ACHN (cell line): ENCODE measurements around the gene CLCA2.

Experiments
- DNase-seq: peaks from one replicate; pipeline ENCODE4 v3.0.0-alpha.2; 2015
- in situ Hi-C: cut with HindIII; loops from 2 replicates; pipeline ENCODE4 v1.10.0; 2017; ENCODE audit warnings: low sequenced_read_pairs, low pct_ligation_motif_present, low pct_unique_long_range_greater_than_20kb

Gene CLCA2, protein sequence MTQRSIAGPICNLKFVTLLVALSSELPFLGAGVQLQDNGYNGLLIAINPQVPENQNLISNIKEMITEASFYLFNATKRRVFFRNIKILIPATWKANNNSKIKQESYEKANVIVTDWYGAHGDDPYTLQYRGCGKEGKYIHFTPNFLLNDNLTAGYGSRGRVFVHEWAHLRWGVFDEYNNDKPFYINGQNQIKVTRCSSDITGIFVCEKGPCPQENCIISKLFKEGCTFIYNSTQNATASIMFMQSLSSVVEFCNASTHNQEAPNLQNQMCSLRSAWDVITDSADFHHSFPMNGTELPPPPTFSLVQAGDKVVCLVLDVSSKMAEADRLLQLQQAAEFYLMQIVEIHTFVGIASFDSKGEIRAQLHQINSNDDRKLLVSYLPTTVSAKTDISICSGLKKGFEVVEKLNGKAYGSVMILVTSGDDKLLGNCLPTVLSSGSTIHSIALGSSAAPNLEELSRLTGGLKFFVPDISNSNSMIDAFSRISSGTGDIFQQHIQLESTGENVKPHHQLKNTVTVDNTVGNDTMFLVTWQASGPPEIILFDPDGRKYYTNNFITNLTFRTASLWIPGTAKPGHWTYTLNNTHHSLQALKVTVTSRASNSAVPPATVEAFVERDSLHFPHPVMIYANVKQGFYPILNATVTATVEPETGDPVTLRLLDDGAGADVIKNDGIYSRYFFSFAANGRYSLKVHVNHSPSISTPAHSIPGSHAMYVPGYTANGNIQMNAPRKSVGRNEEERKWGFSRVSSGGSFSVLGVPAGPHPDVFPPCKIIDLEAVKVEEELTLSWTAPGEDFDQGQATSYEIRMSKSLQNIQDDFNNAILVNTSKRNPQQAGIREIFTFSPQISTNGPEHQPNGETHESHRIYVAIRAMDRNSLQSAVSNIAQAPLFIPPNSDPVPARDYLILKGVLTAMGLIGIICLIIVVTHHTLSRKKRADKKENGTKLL

DNA sequence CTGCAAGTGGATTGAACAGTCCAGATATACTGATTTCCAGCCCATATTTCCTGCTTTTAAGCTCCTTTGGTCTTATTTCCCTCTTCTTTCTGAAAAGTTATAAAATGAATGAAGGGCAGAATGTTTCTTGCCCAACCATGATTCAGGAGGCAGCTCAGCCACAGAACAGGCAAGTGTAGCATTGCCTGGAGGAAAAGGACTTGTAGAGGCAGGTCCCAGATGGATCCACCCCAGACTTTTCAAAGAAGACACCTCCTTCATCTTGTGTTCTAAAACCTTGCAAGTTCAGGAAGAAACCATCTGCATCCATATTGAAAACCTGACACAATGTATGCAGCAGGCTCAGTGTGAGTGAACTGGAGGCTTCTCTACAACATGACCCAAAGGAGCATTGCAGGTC lies at the start of gene CLCA2:
Gene CLCA2, plus strand, starts transcription at position 299 of the 400 bp plus-strand sequence. Its CDS starts 77 bp downstream, at position 376.
- in situ Hi-C loops = no loop called here

DNA sequence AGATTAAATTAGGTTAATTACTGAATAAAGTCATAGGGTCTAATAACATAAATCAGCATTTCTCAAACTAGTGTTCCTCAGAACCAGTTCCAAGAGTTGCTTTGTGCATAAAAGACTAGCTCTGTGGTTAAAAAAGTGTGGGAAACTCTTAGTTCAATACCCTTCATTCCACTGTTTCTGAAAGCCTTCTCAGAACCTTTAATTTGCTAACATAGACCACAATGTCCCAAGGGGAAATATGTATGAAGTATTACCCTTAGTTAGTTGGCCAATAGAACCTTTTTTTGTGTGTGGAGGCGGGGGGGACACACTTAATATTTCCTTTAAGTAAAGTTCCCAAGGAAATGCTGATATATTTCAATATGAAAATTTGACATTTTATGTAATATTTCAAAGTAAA lies 48.3 kb upstream of the CLCA2 start:
- in situ Hi-C loops = no loop called here
- no peak for DNase-seq

More for the DNA sequence above, at the start of gene CLCA2:
- DNase-seq = no peak

DNA sequence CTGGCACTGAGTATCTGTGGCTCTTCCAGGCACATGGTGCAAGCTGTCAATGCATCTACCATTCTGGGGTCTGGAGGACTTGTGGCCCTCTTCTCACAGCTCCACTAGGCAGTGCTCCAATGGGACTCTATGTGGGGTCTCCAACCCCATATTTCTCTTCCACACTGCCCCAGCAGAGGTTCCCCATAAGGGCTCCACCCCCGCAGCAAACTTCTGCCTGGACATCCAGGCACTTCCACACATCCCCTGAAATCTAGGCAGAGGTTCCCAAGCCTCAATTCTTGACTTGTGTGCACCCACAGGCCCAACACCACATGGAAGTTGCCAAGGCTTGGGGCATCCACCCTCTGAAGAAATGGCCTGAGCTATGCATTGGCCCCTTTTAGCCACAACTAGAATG lies 46.6 kb upstream of the CLCA2 start:
- in situ Hi-C loops = no loop called here
- peak; percentile 7 for DNase-seq

DNA sequence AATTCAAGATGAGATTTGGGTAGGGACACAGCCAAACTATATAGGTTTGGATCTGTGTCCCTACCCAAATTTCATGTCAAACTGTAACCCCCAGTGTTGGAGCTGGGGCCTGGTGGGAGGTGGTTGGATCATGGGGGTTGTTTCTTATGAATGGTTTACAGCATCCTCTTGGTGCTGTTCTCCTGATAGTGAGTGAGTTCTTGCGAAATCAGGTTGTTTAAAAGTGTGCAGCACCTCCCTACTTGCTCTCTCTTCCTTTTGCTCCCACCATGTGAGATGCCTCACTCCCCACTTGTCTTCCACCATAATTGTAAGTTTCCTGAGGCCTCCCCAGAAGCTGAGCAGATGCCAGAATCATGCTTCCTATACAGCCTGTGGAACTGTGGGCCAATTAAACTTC lies 45.2 kb upstream of the CLCA2 start:
- in situ Hi-C loops = no loop called here
- no peak for DNase-seq

DNA sequence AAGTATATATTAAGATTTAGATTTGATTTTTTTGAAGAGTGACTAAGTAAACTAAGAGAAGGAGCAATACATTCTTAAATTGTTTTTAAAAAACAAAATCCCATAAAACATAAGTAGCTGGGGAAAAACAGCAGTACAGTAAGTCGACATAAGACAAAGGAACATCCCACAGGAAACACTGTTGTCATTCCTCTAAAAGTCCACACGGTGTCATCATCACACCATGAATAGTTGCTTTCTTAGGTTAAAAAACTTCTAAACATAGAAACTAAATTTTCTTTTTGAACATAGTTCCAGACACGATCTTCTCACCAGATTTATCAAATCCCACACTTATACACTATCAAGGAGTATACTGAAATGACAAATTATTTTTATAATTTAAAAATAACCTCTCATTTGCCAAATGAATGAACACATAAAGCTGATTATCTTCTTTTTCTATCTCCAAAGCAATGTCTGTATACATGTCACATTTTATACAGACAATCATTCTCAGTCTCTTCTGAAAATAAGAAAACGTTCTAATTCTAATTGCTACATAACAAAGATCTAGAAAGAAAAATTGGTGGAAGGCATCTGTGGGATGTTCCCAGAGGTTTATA lies 43.6 kb upstream of the CLCA2 start:
- peak; percentile 62 for DNase-seq
- in situ Hi-C loops = no loop called here

DNA sequence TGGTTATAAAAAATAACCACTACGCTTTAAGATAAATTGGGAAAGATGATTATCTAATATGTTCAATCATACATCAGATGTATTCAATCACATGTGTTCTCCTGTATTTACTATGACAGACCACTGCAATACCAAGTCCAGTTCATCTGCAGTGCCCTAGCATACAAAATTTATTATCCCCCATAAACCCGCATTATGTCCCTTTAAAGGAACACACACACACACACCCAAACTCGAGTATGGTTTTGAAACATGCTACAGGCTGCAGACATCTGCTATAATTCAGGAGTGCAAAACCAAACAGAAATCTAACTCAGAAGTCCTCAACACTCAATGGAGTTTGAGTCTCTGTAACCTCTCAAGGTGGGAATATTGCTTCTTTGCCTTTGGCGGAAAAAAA lies 42.7 kb upstream of the CLCA2 start:
- in situ Hi-C loops = no loop called here
- no peak for DNase-seq

DNA sequence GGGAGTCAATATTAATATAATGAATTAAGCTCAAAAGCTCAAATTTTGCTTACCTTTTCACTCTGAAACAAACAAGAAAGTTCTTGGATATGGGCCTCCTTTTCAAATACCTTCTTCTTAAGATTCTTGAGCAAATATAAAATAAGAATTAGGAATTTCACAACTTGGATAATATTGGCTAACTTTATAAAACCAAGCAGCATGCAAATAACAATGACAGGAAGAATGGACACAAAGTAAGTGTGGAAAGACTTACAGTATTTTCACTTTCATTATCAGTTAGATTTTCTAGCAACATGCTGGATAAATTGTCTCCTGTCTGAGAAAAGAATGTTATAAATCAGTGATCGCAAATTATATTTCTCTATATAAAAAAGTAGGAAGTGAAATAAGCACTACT lies 41.1 kb upstream of the CLCA2 start:
- DNase-seq = peak; percentile 12
- in situ Hi-C loops = no loop called here

DNA sequence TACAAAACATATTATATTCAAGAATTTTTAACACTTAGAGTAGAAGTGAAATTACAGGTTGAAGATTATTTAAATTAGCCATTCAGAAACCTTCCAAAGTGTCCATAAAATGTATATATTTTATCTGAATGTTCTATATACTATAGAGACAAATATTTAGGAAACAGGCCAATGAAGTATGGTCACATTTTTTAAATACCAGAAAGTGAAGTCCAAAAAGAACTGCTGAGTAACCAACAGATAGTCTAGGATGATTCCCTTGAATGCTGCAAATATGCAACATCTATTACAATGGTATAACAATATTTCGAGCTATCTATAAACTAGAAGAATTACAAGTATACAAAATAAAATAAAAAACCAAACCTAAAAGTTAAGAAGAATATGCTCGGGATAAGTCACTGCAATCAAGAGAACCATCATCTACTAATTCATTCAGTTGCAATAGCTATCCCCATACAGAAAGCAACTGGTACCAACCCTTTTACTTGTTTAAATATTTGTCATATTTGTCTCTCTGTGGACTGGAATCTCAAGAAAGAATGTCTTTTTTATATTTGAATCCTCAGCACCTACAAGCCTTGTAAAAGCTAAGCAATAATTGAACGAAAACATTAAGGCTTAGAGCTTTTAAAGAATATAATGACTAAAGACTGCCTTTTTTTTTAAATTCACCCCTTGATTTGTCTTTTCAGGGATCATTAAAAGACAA lies 35.9 kb upstream of the CLCA2 start:
- in situ Hi-C loops = no loop called here
- no peak for DNase-seq

DNA sequence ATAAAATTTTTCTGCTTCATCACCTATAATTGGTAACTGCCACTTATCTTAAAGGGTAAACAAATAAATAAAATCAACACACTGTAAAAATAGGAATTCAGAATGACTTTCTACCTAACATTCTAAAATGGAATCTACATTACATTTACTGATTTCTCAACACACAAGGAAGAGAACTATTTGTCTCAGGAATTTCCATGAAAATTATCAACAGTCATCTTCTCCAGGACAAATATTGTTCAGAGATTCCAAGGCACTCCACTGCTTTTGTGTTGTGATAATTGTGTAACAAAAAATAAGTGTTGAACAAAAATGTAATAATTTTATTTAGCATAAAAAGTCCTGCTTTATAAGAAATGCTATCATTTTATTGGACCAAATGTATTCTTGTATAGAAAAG lies 35.2 kb upstream of the CLCA2 start:
- DNase-seq = no peak
- in situ Hi-C loops = no loop called here

DNA sequence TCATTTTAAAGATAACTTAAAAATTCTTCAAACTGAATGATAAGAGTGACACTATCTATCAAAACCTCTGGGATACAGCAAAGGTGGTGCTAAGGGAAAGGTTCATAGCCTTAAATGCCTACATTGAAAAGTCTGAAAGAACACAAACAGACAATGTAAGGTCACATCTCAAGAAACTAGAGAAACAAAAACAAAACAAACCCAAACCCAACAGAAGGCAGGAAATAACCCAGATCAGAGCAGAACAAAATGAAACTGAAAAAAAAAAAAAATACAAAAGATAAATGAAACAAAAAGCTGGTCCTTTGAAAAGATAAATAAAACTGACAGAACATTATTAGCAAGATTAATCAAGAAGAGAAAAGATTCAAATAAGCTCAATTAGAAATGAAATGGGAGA lies 34.7 kb upstream of the CLCA2 start:
- DNase-seq = no peak
- in situ Hi-C loops = no loop called here

DNA sequence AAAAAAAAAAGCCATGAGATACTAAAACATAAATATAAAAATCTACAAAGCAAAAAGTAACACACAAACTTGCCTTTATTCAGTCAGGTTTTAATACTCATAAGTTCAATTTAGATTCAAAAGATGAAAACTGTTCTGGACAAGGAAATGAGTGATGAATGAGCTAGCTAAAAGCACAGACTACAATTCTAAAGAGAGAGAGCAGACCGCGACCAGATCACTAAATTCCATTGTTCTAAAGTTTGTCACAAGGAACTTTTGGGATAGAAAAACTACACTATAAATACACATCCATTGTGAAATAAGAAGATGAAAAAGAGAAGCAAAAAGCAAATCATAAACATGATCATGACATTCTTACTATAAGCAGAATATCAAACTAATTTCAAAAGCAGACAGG lies 29.6 kb upstream of the CLCA2 start:
- DNase-seq = no peak
- in situ Hi-C loops = no loop called here

DNA sequence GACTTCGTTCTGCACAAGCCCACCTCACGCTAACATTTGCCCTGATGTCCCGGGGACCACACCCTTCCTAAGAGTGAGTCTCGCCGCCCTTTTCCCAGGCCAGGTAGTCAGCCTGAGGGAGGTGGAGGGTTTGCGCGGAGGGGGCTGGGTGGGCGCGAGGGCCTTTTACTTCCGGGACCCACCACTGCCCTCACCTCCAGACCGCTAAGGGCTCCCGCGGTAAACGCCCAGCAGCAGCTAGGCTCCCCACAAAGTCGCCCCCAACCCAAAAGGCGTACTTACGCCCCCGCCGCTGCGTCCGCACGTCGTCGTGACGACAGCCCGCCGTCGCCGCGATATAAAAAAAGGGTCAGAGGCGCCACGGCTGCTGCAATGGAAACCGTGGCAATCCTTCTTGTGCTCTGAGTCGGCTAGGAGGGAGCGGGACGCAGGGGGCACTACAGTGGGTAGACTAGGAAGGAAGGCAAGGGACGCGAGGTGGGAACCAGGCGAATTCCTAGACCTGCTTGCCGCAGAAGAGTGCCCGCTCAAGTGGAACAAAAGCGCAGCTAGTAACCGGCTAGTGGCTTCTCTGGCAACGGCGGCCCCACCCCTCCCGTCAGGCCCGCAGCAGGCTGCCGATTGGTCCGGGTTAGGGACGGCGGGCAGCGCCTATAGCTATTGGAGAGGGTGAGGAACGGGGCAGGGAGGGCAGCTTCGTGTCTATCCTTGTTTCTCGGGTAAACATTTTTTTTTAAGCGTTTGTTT lies 28.0 kb upstream of the CLCA2 start, which contains the start of gene ODF2L:
Gene ODF2L, minus strand, starts transcription at position 573 of the 747 bp plus-strand sequence. CDS start 9,296 bp downstream, outside the sequence.
- in situ Hi-C loops = no loop called here
- peak; percentile 82 for DNase-seq

DNA sequence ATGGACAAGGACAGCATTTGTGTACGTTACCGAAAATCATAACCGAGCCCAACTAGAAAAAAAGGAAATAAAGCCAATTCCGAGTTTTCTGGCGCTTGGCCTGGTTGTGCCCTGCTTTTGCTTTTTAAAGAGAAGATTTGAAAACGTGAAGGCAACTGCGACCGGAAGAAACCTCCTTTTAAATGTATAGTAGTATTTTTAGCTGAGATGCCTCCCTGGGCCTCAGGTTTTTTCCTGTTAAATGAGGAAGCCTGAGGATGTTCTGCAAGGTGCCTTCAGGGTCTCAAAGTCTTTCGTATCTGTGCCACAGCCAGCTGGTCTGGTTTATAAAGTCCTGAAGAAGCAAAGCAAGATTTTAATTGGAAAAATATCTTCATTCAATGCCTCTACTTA lies 27.5 kb upstream of the CLCA2 start:
- in situ Hi-C loops = no loop called here
- DNase-seq = no peak

DNA sequence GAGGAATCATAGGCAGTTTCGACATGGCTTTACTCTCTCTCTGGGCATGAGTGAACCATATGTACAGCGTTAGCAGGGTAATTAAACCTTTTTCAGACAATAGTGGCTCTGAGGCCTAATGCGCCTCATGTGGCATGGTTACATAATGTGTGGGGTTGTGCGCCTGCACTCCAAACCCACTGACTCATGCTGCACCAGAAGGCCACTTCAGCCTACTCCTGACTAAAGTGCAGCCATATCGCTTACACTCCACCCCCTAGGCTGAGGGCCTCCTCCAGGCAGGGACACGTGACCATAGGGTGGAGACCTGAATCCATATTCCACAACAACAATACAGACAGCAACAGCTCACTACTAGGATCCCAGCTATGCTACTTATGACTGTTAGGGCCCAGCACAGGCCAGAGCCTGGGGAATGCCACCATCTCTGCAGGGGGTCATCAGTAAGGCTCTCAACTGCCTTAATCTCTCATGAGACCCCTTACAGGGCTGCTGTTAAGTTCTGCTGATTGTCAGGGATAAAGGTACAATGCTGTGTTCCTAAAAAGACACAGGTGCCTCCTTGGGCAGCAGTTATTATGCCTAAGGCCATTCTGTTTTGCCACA lies 14.5 kb upstream of the CLCA2 start:
- in situ Hi-C loops = no loop called here
- DNase-seq = no peak

DNA sequence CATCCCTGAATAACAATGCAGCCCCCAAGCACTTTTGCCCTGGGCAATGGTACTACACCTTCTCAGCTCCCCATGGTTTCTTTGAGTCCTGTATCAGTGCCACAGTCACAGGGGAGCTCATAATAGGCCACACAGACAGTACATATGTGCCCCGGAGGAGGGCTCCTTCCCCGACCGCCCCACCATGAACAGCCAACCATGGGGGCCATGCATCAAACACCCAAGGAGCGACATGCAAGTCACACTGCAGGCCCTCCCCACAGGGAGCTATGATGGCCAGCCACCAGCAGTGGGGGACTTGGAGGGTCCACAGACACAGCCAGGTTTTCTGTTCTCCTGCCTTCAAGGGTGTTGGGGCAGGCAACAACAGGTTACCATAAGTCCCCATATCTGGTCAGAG lies 13.1 kb upstream of the CLCA2 start:
- in situ Hi-C loops = no loop called here

DNA sequence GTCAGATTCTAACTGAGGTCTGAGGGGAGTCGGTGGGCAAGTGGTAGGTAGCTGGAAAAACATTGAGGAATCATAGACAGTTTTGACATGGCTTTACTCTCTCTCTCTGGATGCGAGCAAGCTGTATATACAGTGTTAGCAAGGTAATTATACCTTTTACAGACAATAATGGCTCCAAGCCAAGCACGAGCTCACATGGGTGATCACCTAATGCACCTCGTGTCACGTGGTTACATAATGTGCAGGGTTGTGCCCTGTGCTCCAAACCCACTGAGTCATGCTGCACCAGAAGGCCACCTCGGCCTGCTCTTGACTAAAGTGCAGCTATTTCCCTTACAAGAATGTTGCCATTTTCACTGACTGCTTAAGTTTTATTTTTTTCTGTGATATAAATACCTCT lies 7.6 kb upstream of the CLCA2 start:
- DNase-seq = no peak

More for the DNA sequence above, 13.1 kb upstream of the CLCA2 start:
- no peak for DNase-seq

DNA sequence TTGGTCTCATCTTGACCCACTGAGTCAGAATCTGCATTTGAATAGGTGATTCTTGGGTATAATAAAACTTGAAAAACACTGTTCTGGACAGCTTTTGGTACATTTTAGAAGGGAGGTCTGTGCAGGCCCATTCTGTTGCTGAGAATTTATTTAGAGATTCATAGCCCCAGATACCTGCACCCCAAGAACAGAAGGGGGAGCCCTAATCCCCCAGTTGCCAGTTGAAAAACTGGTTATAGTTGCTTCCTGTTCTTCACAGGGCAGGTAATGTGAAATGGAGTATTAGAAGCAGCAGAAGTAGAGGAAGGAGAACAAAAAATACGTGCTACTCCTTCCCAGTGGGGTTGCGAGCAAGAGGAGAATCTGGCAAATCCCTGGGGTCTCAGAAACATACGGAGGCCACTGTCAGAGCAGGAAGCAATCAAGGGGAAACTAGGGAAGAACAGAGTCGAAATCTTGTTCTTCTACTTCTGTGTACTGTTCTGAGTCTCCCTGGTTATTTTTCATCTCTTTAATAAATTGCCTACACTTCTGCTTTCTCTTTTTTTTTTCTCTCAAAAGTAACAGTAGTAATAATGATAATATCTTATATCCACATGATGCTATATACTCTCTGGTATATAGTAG lies 4.6 kb upstream of the CLCA2 start:
- DNase-seq = peak; percentile 36

More for the DNA sequence above, 7.6 kb upstream of the CLCA2 start:
- in situ Hi-C loops = no loop called here

More for the DNA sequence above, 4.6 kb upstream of the CLCA2 start:
- in situ Hi-C loops = no loop called here
